Ishikawa (cell line): Measurements from ENCODE around the gene PDE7B.

Experiments used
- CEBPB ChIP-seq: IDR thresholded peaks from 2 replicates; pipeline ENCODE4 v1.6.1; 2012
- CREB1 ChIP-seq: IDR thresholded peaks from 2 replicates; pipeline ENCODE4 v1.6.1; 2012; ENCODE audit warnings: low read depth
- EGR1 ChIP-seq: IDR thresholded peaks from 2 replicates; pipeline ENCODE4 v1.6.1; 2012
- EP300 ChIP-seq: IDR thresholded peaks from 2 replicates; pipeline ENCODE4 v1.6.1; 2012; ENCODE audit warnings: borderline replicate concordance
- FOXM1 ChIP-seq: IDR thresholded peaks from 2 replicates; pipeline ENCODE4 v1.6.1; 2012; ENCODE audit warnings: low read depth, borderline replicate concordance
- NFIC ChIP-seq: IDR thresholded peaks from 2 replicates; pipeline ENCODE4 v1.6.1; 2012
- RAD21 ChIP-seq: IDR thresholded peaks from 2 replicates; pipeline ENCODE4 v1.6.1; 2012; ENCODE audit warnings: low read depth
- TAF1 ChIP-seq: IDR thresholded peaks from 2 replicates; pipeline ENCODE4 v1.6.1; 2012; ENCODE audit warnings: low read depth, mild to moderate bottlenecking
- TCF12 ChIP-seq: IDR thresholded peaks from 2 replicates; pipeline ENCODE4 v1.6.1; 2012; ENCODE audit warnings: low read depth
- TEAD4 ChIP-seq: IDR thresholded peaks from 2 replicates; pipeline ENCODE4 v1.6.1; 2012
- YY1 ChIP-seq: IDR thresholded peaks from 2 replicates; pipeline ENCODE4 v1.6.1; 2012; ENCODE audit warnings: low read depth
- ZBTB7A ChIP-seq: IDR thresholded peaks from 2 replicates; pipeline ENCODE4 v1.6.1; 2012; ENCODE audit warnings: low read depth
- TF ChIP-seq, protein P1 (sequence below): IDR thresholded peaks from 2 replicates; pipeline ENCODE4 v1.6.1; 2012
- TF ChIP-seq, protein P2 (sequence below): IDR thresholded peaks from 2 replicates; pipeline ENCODE4 v1.6.1; 2012; ENCODE audit warnings: low read depth, mild to moderate bottlenecking
- TF ChIP-seq, protein P3 (sequence below): IDR thresholded peaks from 2 replicates; pipeline ENCODE4 v1.6.1; 2012

The PDE7B gene

DNA sequence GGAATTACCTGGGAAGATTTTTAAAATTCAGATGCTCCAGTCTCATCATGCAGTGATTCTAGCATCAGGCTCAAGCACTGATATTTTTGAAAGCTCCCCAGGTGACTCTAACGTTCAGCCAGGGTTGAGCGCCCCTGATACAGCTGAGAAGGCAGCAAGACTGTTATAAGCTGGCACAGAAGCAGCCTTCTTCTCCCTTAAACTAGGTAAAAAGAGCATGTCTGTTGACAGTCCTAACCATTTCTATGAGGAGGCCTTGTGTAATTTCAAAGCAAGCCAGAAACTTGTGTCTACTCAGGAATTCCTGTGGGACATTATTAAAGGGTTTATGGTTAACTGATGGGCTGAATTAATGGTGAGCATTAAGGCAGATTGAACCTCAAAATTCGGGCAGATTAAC lies 141.9 kb downstream of the PDE7B start:
- TF ChIP-seq NFIC (no peak), TCF12 (no peak), FOXM1 (no peak), EP300 (no peak), TAF1 (no peak), ZBTB7A (no peak), YY1 (no peak), EGR1 (no peak), RAD21 (no peak), TEAD4 (no peak), CREB1 (no peak), CEBPB (no peak)
- TF ChIP-seq, protein P1, sequence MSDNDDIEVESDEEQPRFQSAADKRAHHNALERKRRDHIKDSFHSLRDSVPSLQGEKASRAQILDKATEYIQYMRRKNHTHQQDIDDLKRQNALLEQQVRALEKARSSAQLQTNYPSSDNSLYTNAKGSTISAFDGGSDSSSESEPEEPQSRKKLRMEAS = no peak
- TF ChIP-seq, protein P2, sequence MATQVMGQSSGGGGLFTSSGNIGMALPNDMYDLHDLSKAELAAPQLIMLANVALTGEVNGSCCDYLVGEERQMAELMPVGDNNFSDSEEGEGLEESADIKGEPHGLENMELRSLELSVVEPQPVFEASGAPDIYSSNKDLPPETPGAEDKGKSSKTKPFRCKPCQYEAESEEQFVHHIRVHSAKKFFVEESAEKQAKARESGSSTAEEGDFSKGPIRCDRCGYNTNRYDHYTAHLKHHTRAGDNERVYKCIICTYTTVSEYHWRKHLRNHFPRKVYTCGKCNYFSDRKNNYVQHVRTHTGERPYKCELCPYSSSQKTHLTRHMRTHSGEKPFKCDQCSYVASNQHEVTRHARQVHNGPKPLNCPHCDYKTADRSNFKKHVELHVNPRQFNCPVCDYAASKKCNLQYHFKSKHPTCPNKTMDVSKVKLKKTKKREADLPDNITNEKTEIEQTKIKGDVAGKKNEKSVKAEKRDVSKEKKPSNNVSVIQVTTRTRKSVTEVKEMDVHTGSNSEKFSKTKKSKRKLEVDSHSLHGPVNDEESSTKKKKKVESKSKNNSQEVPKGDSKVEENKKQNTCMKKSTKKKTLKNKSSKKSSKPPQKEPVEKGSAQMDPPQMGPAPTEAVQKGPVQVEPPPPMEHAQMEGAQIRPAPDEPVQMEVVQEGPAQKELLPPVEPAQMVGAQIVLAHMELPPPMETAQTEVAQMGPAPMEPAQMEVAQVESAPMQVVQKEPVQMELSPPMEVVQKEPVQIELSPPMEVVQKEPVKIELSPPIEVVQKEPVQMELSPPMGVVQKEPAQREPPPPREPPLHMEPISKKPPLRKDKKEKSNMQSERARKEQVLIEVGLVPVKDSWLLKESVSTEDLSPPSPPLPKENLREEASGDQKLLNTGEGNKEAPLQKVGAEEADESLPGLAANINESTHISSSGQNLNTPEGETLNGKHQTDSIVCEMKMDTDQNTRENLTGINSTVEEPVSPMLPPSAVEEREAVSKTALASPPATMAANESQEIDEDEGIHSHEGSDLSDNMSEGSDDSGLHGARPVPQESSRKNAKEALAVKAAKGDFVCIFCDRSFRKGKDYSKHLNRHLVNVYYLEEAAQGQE = no peak
- TF ChIP-seq, protein P3, sequence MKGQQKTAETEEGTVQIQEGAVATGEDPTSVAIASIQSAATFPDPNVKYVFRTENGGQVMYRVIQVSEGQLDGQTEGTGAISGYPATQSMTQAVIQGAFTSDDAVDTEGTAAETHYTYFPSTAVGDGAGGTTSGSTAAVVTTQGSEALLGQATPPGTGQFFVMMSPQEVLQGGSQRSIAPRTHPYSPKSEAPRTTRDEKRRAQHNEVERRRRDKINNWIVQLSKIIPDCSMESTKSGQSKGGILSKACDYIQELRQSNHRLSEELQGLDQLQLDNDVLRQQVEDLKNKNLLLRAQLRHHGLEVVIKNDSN = no peak

DNA sequence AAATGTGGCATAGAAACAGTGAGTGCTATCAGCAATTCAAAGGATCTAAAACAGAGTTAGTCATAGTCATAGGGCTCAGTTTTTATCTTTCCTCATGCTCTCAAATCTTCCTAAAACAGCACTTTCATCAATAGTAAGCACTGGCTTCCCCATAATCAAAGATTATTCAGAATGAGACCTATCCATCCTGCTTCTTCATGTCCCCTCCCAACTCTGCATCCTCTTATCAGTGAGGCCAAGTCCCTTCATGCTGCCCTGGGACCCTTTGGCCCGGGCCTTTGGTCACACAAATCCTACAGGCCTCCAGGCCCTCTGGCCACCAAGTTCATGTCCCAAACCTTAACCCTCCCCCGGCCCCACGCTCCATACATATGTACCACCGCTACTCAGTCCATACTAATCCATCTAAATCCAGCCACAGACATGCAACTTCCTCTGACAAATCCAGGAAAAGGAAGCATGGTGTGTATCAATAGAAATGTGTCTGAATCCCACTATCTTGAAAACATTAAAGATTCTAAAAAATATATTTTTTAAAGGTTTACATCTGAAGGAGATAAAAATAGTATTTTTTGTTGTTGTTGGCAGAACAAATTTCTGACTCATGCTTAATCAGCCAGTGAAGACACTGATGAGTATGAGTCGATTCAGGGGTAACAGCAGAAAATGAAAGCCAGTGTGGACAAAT lies 143.5 kb downstream of the PDE7B start:
- no peak for TF ChIP-seq TAF1
- TF ChIP-seq NFIC = no peak
- TF ChIP-seq, protein P2 = no peak
- TF ChIP-seq YY1 = no peak
- TF ChIP-seq, protein P3 = no peak

DNA sequence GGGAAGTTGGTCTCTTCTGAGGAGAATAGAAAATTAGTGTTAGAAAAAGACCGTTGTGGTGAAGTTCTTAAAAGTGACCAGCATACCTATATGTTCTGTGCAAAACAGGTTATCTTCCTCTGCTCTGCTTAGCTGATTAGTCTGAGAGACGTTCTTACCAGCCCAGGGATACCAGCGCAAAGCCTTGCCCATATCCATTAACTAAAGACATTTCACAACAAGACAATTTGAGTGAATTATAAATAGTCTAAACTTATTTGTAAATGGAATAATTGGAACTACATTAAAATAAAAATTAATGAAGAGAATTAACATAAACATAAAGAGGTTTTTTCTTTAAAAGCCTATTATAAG lies 144.0 kb downstream of the PDE7B start:
- TF ChIP-seq, protein P3 = no peak
- TF ChIP-seq CREB1 (no peak), FOXM1 (no peak), ZBTB7A (no peak), RAD21 (no peak), TEAD4 (no peak), TAF1 (no peak), CEBPB (no peak), YY1 (no peak), EP300 (no peak), TCF12 (no peak), NFIC (no peak), EGR1 (no peak)
- TF ChIP-seq, protein P2 = no peak
- TF ChIP-seq, protein P1 = no peak

DNA sequence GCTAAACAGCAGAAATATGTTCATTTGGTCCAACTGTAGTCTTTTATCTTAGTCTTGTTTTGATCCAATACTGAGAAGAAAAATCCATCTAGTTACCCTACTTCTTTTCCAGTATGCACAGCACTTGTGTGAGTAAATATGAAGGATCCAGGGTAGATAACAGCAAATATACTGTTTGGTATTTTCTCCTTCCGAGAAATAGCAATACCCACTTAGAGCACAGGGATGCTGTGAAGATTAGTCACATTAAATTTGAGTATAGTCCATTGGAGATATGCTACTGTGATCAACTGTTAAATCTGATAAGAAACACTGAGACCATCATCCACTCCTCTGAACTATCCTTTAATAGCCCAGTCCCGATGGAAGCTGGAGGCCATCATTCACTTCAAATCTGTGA lies 145.2 kb downstream of the PDE7B start:
- TF ChIP-seq, protein P1 = no peak
- TF ChIP-seq, protein P2 = no peak
- TF ChIP-seq CREB1 = no peak
- TF ChIP-seq ZBTB7A = no peak
- TF ChIP-seq EGR1 = no peak
